Measurements from ENCODE around the gene GALP. TPM values are rescaled to one million over a fixed set of nuclear protein-coding genes. Genes with fewer than 3 reads are reported as not detected.

Gene GALP
- total and polyA plus RNA-seq, 2 experiments from 2014 or later = not detected

- Histone ChIP-seq H4K20me1 (ENCODE audit: insufficient read depth, poor library complexity, severe bottlenecking) (no peaks in the 10 kb centered on the region), H3K4me1 (ENCODE audit: insufficient read depth) (peaks cover 15% of the 10 kb centered on the region), H3K36me3 (replicated peaks; ENCODE audit: insufficient read depth, low read depth) (no peaks in the 10 kb centered on the region), H3K9me3 (ENCODE audit: low read depth) (no peaks in the 10 kb centered on the region), H3K27ac (no peak overlapping the region), H3K27me3 (no peaks in the 10 kb centered on the region), H2AFZ (no peak overlapping the region), H3K79me2 (no peaks in the 10 kb centered on the region), H3K4me2 (no peak overlapping the region), H3K9me2 (replicated peaks; ENCODE audit: insufficient read depth) (no peaks in the 10 kb centered on the region), H3K4me3 (no peak overlapping the region)
- TF ChIP-seq EZH2phosphoT487 (IDR thresholded peaks at IDR 0.05; ENCODE audit: low read depth, severe bottlenecking, unreplicated experiment) (no peak), EZH2 (IDR thresholded peaks at IDR 0.05; ENCODE audit: borderline replicate concordance) (no peak), CTCF (IDR thresholded peaks at IDR 0.05; ENCODE audit: poor library complexity) (no peak)
- WGBS (ENCODE audit: low lambda C conversion rate, missing lambda C conversion rate) = 43% methylated on average over 10 of the region's 10 CpGs
- DNase-seq (ENCODE audit: low spot score) = no peak
Observed at GRCh38 chr19:56136362-56136761, 39.4 kb upstream of the GALP start.

GRCh38 chr19:56137405-56137804 lies 38.4 kb upstream of the GALP start:
- Histone ChIP-seq H4K20me1 (ENCODE audit: insufficient read depth, poor library complexity, severe bottlenecking) (no peaks in the 10 kb centered on the region), H3K27ac (no peak overlapping the region), H3K27me3 (no peaks in the 10 kb centered on the region), H2AFZ (no peak overlapping the region), H3K9me2 (replicated peaks; ENCODE audit: insufficient read depth) (no peaks in the 10 kb centered on the region), H3K36me3 (replicated peaks; ENCODE audit: insufficient read depth, low read depth) (no peaks in the 10 kb centered on the region), H3K9me3 (ENCODE audit: low read depth) (no peaks in the 10 kb centered on the region), H3K4me1 (ENCODE audit: insufficient read depth) (peaks cover 15% of the 10 kb centered on the region), H3K4me3 (no peak overlapping the region), H3K4me2 (no peak overlapping the region), H3K79me2 (no peaks in the 10 kb centered on the region)
- WGBS (ENCODE audit: low lambda C conversion rate, missing lambda C conversion rate) = 92% methylated on average over 6 of the region's 6 CpGs
- TF ChIP-seq EZH2 (IDR thresholded peaks at IDR 0.05; ENCODE audit: borderline replicate concordance) (no peak), CTCF (IDR thresholded peaks at IDR 0.05; ENCODE audit: poor library complexity) (no peak), EZH2phosphoT487 (IDR thresholded peaks at IDR 0.05; ENCODE audit: low read depth, severe bottlenecking, unreplicated experiment) (no peak)
- no peak for DNase-seq (ENCODE audit: low spot score)

- Histone ChIP-seq H3K36me3 (replicated peaks; ENCODE audit: insufficient read depth, low read depth) (no peaks in the 10 kb centered on the region), H3K9me2 (replicated peaks; ENCODE audit: insufficient read depth) (no peaks in the 10 kb centered on the region), H3K4me1 (ENCODE audit: insufficient read depth) (peaks cover 17% of the 10 kb centered on the region), H3K79me2 (peaks cover 6% of the 10 kb centered on the region), H4K20me1 (ENCODE audit: insufficient read depth, poor library complexity, severe bottlenecking) (no peaks in the 10 kb centered on the region), H3K27ac (no peak overlapping the region), H3K27me3 (no peaks in the 10 kb centered on the region), H3K9me3 (ENCODE audit: low read depth) (no peaks in the 10 kb centered on the region), H2AFZ (no peak overlapping the region), H3K4me2 (no peak overlapping the region), H3K4me3 (no peak overlapping the region)
- no peak for DNase-seq (ENCODE audit: low spot score)
- 81% methylated on average over 3 of the region's 3 CpGs for WGBS (ENCODE audit: low lambda C conversion rate, missing lambda C conversion rate)
- TF ChIP-seq EZH2 (IDR thresholded peaks at IDR 0.05; ENCODE audit: borderline replicate concordance) = no peak
- TF ChIP-seq CTCF (IDR thresholded peaks at IDR 0.05; ENCODE audit: poor library complexity) = no peak
- TF ChIP-seq EZH2phosphoT487 (IDR thresholded peaks at IDR 0.05; ENCODE audit: low read depth, severe bottlenecking, unreplicated experiment) = no peak
Observed at GRCh38 chr19:56138069-56138468, 37.7 kb upstream of the GALP start.
